Stomach smooth muscle (tissue), 2 donors: ENCODE measurements around the gene HES3.

Experiments used
- H3K27ac ChIP-seq: one replicate; pipeline ENCODE4 v1.7.0; 2013; ENCODE audit warnings: mild to moderate bottlenecking, low read length, inconsistent platforms
- H3K27me3 ChIP-seq, 2 donors: one replicate each; pipeline ENCODE4 v1.7.0; 2013; ENCODE audit warnings: low read length in 2 of 2; ENCODE audit not compliant: insufficient read depth in 2 of 2, control insufficient read depth in 1 of 2
- H3K36me3 ChIP-seq, 2 donors: one replicate each; pipeline ENCODE4 v1.7.0; 2013; ENCODE audit warnings: low read length in 2 of 2; ENCODE audit not compliant: control insufficient read depth in 2 of 2, insufficient read depth in 2 of 2
- H3K4me1 ChIP-seq: one replicate; pipeline ENCODE4 v1.7.0; 2013; ENCODE audit warnings: low read length; ENCODE audit not compliant: control insufficient read depth, insufficient read depth
- H3K4me3 ChIP-seq, 2 donors: one replicate each; pipeline ENCODE4 v1.7.0; 2013; ENCODE audit warnings: low read length in 2 of 2
- H3K9ac ChIP-seq, 2 donors: one replicate each; pipeline ENCODE4 v1.7.0; 2013; ENCODE audit warnings: low read length in 2 of 2, mild to moderate bottlenecking in 1 of 2
- H3K9me3 ChIP-seq, 2 donors: one replicate each; pipeline ENCODE4 v1.7.0; 2013; ENCODE audit warnings: low read length in 2 of 2; ENCODE audit not compliant: control insufficient read depth in 2 of 2
- donor health status: healthy.
- donor health status: Pancreatic carcinoma.

HES3 gene

DNA sequence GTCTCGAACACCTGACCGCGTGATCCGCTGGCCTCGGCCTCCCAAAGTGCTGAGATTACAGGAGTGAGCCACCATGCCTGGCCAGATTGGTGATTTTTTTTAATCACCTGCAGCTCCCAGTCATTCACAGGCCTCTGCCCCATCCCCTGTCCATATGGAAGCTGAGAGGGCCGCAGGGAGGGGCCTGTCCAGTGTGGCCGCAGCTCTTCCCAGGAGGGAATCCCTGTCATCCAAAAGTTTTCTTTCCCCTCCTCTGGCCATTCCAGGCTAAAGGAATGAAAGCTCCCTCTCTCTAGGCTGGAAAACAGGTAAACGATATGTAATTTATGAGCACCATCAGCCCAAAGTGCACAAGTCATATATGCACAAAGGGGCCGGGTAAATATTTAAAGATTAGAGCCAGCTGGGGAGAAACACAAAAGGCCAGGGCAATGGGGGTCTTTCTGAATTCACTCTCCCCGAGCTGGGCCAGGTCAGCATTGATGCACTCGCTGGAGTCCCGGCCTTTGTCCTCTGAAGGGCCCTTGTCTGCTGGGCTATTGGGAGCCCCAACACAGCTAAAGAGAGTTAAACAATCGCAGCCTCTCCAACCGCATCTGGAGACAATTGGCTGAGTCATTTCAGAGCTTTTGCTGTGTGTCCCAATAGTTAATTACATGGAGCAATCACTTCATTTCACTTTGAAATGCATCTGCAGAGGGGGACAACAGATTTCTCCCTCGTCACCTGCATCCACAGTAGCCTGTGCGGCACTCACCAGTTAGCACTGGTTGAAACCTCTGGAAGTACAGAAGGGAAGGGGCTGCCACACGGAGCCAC, 3.8 kb upstream of the HES3 start:
- Histone ChIP-seq H3K4me3 (no peak overlapping the region), H3K27ac (no peak overlapping the region), H3K9ac (no peak overlapping the region), H3K9me3 (no peaks in the 10 kb centered on the region), H3K4me1 (peaks cover 14% of the 10 kb centered on the region), H3K36me3 (no peaks in the 10 kb centered on the region), H3K27me3 (peaks cover 43 to 46% of the 10 kb centered on the region in 2 donors)

DNA sequence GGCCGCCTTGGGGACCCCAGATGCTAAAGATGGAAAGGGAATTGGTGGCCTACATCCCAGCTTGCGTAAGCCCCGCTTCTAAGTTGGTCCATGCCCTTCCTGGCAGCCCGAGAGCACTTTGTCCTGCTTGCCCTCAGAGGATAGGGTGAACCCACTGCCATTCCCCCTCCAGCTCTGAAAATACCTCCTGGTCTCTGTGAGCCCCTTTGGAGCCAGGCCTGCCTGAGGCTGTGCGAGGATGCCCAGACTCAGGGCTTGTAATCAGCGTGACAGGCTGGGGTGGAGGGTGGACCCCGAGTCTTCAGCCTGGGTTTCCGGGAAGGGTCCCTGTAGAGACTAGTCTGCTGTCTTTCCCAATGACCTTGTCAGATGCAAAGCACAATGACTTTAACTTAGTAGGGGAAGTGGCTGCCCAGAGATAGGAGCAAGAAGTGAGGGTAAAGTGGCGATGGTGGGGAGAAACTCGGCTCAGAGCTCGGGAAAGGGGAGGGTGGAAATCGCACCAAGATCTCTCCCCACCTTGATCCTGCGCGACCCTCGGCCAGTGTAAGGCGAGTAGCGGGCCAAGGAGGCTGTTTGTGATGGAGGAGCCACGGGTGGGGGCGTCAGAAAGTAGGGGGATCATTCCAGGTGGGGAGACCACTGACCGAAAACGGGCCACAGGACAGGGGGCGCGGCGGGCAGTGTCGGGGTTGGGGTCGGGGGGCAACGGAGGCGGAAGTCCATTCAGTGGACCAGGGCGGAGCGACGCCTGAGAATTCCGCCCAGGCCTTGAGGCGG, 2.7 kb upstream of the HES3 start:
- no peak overlapping the region for H3K27ac ChIP-seq
- H3K4me3 ChIP-seq, result no peak overlapping the region
- peaks cover 50 to 56% of the 10 kb centered on the region in 2 donors for H3K27me3 ChIP-seq
- H3K9ac ChIP-seq, result no peak overlapping the region
- no peaks in the 10 kb centered on the region for H3K36me3 ChIP-seq
- peaks cover 21% of the 10 kb centered on the region for H3K4me1 ChIP-seq
- H3K9me3 ChIP-seq, result no peaks in the 10 kb centered on the region

DNA sequence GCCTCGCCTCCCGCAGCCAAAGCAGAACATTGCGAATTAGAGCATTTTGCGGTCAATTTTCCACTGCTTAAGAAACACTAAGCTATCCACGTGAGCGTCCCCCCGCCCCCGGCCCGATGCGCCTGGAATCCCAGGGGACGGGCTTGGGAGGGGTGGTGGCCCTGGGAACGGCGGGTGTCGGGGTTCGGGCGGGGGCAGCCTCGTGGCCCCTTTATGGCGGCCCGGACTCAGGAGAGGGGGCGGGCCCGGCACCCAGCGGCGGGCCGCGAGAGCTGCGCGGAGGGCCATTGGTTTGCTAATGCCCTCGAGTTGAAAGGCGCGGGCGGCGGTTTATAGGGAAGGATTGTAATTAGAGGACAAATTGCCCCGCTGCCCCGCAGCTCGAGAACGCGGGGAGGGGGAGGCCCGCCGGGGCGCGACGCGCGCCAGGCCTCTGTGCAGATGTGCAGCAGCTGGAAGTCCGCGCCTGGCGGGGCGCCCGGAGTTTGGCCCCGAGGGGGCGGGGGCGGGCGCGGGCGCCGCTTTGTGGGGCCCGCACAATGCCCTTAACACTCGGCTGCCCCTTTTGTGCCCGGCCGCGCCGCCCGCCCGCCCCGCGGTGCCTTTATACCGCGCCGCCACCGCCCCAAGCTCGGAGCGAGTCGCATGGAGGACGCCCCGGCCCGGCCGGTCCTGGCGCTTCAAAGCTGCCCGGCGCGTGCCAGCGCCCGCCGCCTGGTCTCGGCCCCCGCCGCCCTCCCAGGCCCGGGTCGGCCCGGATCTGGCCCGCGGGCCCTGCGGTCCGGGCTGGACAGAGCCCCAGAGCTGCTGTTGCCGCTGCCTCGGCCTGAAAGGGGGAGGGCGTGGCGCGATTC, 1.9 kb upstream of the HES3 start:
- Histone ChIP-seq H3K36me3 (no peaks in the 10 kb centered on the region), H3K27me3 (peaks cover 58 to 62% of the 10 kb centered on the region in 2 donors), H3K4me3 (no peak overlapping the region), H3K4me1 (peaks cover 24% of the 10 kb centered on the region), H3K9ac (no peak overlapping the region), H3K27ac (no peak overlapping the region), H3K9me3 (no peaks in the 10 kb centered on the region)

DNA sequence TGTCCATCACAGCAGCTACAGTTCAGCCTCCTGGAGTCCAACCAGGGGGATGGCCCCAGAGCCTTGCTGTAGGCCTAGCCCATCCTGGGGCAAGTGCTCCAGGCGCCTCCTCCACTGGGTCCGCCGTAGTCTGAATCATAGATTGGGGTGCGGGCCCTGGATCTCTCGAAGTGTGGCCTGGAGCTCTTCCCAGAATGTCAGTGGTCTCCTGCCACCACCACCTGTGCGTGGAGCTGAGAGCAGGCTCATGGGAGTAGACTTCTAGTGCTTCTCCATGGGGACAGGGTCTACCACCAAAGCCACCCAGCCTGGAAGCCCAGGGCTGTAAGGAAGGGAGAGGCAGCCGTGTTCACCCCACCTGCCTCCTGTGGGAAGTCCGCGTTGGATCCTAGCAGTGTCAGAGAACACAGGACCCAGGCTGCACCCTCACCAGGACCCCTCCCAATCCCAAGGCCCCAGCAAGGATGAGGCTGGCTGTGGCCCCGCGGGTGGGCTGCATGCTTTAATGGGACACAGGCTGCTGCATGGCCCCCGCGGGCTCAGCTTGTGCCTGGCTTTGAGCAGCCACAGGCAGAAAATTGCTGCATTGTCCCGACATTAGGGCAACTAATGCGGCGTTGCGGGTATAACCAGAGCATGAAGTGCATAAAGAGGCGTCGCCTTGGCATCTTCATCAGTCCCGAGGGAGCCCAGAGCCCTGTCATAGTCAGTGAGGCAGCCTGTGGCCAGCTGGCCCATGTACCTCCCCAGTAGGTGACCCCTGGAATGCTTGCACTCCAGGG, 735 bp upstream of the HES3 start:
- Histone ChIP-seq H3K27me3 (peaks cover 67 to 73% of the 10 kb centered on the region in 2 donors), H3K36me3 (no peaks in the 10 kb centered on the region), H3K4me3 (no peak overlapping the region), H3K27ac (no peak overlapping the region), H3K4me1 (peaks cover 24% of the 10 kb centered on the region), H3K9me3 (no peaks in the 10 kb centered on the region), H3K9ac (no peak overlapping the region)

DNA sequence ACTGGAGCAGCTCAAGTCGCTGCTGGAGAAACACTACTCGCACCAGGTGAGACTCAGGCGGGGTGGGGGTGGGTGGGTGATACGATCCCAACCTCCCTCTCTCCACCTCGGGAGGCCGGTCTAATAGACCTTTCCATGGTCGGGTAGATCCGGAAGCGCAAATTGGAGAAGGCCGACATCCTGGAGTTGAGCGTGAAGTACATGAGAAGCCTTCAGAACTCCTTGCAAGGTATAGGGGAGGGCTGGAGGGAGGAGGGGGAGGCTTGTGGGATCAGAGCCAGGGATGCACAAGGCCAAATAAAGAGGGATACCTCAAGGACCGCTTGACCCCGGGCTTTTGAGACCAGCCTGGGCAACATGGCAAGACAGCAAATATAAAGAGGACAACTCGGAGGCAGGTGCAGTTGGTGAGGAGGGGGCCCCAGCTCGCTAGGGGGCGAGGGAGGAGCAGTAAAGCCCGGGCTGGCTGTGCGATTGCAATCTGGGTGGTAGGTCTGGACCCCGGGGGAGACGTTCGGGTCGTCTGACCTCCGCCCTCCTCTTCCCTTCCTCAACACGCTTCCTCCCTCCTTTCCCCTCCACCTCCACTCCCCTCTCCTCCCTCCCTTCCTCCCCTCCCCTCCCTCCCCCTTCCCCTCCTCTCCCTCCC, 546 bp downstream of the HES3 start:
- no peaks in the 10 kb centered on the region for H3K9me3 ChIP-seq
- no peak overlapping the region for H3K4me3 ChIP-seq
- no peaks in the 10 kb centered on the region for H3K36me3 ChIP-seq
- peaks cover 63 to 84% of the 10 kb centered on the region in 2 donors for H3K27me3 ChIP-seq
- no peak overlapping the region for H3K27ac ChIP-seq
- peaks cover 28% of the 10 kb centered on the region for H3K4me1 ChIP-seq
- no peak overlapping the region for H3K9ac ChIP-seq

DNA sequence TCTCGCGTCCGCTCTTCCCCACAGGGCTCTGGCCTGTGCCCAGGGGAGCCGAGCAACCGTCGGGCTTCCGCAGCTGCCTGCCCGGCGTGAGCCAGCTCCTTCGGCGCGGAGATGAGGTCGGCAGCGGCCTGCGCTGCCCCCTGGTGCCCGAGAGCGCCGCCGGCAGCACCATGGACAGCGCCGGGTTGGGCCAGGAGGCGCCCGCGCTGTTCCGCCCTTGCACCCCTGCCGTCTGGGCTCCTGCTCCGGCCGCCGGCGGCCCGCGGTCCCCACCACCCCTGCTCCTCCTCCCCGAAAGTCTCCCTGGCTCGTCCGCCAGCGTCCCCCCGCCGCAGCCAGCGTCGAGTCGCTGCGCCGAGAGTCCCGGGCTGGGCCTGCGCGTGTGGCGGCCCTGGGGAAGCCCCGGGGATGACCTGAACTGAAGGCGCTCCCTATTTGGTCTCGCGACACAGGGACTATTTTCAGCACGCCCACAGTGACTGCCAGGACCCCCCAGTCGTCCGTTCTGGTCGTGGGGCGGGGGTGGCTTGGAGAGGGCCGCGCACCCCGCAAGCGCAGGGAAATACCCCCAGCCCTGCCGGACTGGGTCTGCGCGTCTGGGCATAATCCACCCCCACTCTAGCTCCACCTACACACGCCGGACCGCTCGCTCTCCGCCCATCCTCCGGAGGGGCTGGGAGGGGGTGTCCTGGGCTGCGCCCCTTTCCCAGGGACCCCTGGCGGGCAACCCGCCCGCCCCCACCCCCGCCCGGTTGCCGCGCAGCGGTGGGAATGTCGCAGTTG, 1.3 kb downstream of the HES3 start:
- peaks cover 64 to 84% of the 10 kb centered on the region in 2 donors for H3K27me3 ChIP-seq
- H3K9me3 ChIP-seq, result no peaks in the 10 kb centered on the region
- H3K27ac ChIP-seq, result no peak overlapping the region
- no peaks in the 10 kb centered on the region for H3K36me3 ChIP-seq
- H3K4me1 ChIP-seq, result peaks cover 28% of the 10 kb centered on the region
- H3K9ac ChIP-seq, result no peak overlapping the region
- H3K4me3 ChIP-seq, result no peak overlapping the region

DNA sequence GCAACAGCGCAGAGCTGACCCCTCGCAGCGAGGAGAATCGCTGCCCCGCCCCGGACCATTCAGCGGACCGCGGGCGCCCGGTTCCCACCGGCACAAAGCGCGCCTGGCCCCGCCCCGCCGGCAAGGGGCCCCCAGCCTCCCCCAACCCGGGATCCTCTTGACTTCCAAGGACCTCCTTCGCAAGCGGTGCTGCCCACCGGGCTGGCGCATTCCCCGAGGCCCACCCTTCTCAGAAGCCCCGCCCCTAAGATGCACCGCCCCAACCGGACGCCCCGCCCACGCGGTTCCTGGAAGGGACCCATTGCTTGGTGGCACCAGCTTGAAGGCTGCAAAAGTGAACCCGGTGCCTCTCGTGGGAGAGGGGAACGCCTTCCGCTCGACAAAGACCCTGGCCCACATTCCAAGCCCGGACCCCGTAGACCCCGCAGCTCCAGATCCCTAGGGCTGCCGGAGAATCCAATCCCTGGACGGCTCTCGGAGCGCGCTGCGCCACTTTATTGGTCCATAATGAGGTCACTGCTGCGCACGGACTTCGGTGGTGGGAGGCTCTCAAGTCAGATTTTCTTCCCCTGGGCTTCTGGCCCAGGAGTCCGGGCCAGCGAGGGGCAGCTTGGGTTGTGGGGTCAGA, 2.0 kb downstream of the HES3 start:
- H3K36me3 ChIP-seq, result no peaks in the 10 kb centered on the region
- H3K27me3 ChIP-seq, result peaks cover 64 to 83% of the 10 kb centered on the region in 2 donors
- H3K27ac ChIP-seq, result no peak overlapping the region
- peaks cover 28% of the 10 kb centered on the region for H3K4me1 ChIP-seq
- no peak overlapping the region for H3K4me3 ChIP-seq
- no peaks in the 10 kb centered on the region for H3K9me3 ChIP-seq
- H3K9ac ChIP-seq, result no peak overlapping the region

- H3K9me3 ChIP-seq, result no peaks in the 10 kb centered on the region
- H3K4me3 ChIP-seq, result no peak overlapping the region
- no peak overlapping the region for H3K9ac ChIP-seq
- H3K4me1 ChIP-seq, result peaks cover 22% of the 10 kb centered on the region
- no peak overlapping the region for H3K27ac ChIP-seq
- H3K36me3 ChIP-seq, result no peaks in the 10 kb centered on the region
- H3K27me3 ChIP-seq, result peaks cover 62 to 82% of the 10 kb centered on the region in 2 donors
Measured at GRCh38 chr1:6246497-6247467, 2.8 kb downstream of the HES3 start.
